NOMO-1 (cell line): ENCODE results near the gene PPP2R2C.

Experiments used
- DNase-seq, 2 experiments: peaks; one replicate each; lab custom pipeline; 2025; ENCODE audit not compliant: unreplicated experiment in 2 of 2; lab: John Stamatoyannopoulos, UW

Gene PPP2R2C

DNA sequence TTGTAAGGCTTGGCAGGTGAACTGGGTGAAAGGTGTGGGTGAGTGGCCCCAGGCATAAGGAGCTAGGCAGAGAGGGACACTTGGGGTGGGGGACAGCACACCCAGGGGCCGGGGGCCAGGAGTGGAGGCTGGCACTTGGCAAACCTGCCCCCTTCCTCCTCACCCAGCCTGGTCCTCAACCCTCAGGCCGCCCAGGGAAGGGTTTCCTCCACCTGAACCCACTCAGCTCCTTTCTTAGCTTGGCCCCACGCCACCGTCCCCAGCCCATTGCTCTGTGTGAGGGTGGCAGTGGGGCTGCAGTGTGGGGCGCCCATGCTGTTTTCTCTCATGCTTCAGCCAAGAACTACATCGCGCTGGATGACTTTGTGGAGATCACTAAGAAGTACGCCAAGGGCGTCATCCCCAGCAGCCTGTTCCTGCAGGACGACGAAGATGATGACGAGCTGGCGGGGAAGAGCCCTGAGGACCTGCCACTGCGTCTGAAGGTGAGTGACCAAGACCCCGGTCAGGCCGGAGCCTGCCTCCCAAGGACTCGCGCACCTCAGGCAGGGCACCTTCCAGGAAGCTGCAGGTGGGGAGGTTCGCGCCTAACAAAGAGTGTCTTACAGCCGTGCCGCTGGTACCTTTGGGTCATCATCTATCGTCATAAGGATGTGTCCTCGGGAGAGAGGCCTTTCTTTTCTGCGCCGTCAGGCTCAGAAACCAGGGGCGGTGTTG, 177.6 kb downstream of the PPP2R2C start:
- DNase-seq: no peak

DNA sequence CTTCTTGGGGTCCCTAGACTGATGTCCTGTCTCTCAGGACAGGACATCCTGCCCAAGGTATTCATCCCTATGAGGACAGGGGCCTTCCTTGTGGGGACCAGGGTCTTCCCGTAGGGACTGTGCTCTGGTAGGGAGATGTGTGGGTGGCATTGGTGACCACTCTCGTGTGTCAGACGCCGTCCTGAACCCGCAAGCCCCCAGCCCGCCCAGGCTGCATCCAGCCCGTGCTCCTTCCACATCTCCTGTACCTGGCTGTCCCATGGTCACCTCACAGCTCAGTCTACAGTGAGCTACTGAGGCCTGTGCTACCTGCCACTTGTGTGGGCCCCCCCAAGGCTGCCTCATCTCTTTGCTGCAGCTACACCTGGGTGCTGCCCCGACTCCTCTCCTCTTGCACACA, 178.8 kb downstream of the PPP2R2C start:
- DNase-seq: no peak

DNA sequence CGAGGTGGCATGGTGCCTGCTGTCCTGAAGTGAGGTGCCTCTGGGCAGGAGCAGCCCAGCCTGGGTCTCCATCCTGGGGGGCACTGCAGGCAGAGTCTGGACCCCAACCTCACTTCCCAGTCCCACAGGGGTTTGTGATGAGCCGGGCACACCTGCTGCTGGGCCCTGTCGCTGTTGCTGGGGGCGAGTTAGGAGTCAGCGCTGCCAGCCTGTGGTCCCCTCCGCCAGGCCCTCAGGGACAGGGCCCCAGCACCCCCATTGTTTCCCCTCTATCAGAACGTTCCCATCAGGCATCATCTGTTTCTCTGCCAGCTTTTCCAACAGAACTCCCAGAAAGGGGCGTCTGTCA, 179.3 kb downstream of the PPP2R2C start:
- DNase-seq: no peak

DNA sequence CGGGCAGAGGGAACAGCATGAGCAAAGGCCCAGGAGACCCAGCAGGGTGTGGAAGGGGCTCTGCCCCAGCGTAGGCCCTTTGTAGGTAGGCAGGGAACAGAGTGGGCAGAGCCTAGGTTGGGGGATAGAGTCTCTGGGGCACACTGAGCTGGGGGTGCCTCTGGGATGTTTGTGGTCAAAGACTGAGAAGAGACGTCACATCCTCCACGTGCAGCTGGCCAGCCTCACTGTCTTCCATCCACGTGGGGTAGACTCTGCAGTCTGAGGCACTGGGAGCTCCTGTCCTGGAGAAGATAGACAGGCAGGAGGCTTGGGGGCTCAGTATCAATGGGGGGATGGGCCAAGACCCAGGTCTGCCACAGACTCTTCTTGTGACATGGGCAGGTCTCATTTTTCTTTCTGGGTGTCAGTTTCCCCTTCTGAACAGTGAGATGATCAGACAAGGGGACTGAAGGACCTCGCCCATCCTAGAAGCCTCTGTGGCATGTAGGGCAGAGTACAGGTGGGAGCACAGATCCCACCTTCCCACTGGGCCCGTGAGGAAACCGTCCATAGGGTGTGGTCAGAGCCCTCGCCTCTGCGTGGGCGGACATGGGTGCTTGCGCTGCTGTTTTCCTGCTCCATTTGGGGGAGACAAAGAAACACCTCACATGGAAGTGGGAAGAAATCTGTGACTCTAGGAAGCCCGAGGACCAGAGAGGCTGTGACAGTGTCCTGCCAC, 179.9 kb downstream of the PPP2R2C start:
- no peak for DNase-seq

DNA sequence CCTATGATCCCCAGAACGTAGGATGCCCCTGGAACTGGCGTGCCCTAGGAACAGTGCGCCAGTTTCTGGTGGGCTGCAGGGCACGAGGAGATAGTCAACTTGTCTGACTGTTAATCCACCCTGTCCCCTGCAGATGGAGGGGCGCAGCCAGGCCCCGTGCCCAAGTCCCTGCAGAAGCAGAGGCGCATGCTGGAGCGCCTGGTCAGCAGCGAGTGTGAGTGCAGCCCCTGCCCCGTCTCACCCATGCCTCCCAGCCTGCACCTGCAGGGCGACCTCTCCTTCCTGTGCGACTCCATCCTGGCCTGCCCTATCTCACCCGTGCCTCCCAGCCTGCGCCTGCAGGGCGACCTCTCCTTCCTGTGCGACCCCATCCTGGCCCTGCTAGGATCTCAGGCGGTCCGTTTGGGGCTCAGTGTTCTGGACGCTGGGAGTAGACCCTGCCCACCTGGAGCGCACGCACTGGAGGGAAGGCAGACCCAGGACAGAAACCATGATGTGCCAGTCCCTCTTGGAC, 180.6 kb downstream of the PPP2R2C start:
- no peak for DNase-seq

DNA sequence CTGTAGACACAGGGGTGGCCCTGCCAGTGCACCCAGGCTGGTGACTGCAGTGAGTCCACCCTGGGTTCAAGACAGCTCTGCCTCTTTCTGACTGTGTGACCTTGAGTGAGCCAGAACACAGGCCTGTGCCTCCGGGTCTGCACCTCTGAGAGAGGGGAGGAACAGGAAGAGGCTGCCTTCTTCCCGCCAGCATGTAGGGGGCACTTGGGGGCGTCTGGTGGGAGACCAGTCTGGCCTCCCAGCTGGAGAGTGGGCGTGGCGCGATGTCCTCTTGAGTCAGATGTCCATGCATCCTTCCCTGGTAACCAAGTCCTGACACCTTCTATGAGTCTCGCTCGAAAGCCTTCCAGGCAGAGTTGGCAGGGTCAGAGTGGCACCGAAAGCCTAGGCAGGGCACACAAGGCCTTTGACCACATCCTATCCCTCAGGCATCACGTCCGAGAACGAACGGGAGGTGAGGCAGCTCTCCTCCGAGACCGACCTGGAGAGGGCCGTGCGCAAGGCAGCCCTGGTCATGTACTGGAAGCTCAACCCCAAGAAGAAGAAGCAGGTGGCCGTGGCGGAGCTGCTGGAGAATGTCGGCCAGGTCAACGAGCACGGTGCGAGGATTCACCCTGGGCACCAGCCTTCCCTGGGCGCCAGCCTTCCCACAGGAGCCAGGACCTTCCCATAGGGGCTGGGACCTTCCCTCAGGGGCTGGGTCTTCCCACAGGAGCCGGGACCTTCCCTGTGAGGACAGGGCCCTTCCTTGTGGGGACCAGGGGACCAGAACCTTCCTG, 181.5 kb downstream of the PPP2R2C start:
- no peak for DNase-seq

DNA sequence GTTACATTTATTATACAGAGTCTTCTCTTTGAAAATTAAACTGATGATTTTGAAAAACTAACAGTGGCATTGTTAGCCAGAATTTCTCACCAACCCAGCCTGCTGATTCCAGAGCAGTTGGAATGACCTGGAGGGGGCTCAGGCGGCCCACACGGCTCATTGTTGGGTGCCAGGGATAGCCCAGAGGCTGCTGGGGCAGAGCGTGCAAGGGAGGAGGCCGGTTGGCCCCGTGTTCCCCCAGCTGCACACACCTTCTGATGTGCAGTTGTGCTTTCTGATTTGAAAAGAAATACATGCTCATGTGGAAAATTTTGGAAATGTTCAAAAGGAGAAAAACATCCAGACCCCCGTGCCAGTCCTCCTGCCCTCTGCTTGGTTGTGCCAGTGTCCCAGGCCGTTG, 182.2 kb downstream of the PPP2R2C start:
- no peak for DNase-seq

DNA sequence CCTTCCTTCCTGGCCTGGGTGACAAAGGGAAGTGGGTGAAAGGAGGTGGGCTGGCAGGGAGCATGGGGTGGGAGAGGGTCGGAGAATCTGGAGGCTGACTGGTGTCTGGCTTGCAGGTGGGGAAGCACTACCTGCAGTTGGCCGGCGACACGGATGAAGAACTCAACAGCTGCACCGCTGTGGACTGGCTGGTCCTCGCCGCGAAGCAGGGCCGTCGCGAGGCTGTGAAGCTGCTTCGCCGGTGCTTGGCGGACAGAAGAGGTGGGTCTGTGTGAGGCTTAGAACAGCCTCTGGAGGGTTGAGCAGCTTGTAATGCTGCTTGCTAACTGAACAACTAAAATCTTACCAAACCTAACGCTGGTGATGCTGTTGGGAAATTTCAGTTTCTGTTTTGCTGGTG, 183.5 kb downstream of the PPP2R2C start:
- DNase-seq: no peak

DNA sequence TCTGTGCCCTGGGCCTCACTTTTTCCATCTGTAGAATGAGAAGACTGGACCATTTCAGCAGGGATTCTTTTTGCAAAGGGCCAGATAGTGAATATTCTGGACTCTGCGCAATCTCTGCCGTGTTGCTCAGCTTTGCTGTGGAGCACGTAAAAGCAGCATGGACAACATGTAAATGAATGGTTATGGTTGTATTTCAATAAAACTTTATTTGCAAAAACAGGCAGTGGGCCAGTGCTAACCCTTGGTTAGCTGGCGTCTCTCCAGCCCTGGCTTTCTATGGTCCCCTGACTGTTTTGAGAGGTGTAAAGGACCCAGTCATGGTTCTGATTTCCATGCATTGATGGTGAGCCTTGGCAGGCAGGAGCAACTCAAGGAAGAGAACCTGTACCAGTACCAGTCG, 184.1 kb downstream of the PPP2R2C start:
- no peak for DNase-seq

DNA sequence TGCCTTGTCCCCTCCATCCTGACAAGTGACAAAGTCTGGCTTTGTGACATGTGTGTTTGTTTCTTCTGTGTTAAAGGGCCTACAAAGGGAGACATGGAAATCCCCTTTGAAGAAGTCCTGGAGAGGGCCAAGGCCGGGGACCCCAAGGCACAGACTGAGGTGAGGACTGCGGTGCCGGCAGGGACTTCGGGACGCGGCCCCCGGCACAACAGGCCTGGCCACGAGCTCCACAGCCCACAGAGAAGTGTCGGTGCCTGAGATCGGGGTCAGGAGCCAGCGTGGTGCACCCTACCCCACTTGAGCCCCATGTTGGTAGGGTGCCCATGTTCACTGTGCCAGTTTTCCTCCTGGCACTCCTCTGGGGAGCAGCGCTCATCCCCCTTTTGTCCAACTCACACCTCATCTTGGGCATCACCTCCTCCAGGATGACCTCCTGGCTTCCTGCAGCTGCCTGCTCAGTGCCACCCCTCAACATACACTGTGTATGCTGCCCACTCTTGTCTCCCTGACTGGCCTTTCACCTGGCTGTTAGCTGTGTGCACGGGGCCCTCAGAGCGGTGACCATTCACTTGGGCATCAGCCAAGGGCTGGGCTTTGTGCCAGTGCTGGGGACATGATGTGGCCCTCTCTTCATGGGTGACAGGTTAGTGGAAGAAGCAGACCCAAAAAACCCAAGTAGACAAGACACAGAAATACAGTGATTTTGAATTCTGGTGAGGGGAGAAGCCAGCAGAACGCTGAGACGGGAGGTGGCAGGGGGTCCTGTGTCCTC, 185.2 kb downstream of the PPP2R2C start:
- DNase-seq: no peak

DNA sequence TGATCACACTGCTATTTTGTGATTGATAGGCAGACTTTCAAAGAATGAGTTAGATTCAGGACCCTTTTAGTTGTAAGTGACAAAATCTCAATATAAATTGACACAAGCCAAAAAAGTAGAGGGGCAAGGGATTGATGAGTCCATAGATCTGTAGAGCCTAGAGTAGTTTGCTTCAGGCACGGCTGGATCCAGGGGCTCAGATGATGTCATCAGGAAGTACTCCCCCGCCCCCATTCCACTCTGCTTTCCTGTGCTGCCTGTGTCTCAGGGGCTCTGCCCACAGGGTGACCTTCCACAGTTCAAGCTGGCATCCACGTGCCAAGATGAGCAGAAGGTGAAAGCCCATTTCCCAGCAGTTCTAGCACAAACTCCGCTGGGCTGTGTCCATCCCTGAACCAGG, 189.1 kb downstream of the PPP2R2C start:
- DNase-seq: no peak

DNA sequence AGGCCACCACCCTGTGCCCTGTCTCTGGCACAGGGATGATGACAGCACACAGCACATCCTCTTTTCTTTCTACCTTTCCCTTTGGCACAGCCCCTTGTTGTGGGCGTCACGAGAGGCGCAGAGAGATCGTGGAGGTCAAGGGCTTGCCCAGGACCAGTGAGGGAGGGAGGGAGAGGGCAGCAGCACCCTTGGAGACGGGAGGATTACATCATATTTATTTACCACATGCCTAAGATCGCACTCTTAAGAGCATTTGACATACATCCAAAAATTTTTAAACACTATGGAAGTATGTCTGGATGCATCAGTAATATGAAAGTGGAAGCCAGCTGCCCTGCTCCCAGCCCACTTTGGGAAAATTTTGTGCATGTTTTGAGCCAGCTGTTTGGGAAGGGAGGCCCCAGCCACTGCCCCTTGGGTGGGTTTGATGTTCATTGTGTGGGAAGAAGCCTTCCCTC, 190.1 kb downstream of the PPP2R2C start:
- no peak for DNase-seq

DNA sequence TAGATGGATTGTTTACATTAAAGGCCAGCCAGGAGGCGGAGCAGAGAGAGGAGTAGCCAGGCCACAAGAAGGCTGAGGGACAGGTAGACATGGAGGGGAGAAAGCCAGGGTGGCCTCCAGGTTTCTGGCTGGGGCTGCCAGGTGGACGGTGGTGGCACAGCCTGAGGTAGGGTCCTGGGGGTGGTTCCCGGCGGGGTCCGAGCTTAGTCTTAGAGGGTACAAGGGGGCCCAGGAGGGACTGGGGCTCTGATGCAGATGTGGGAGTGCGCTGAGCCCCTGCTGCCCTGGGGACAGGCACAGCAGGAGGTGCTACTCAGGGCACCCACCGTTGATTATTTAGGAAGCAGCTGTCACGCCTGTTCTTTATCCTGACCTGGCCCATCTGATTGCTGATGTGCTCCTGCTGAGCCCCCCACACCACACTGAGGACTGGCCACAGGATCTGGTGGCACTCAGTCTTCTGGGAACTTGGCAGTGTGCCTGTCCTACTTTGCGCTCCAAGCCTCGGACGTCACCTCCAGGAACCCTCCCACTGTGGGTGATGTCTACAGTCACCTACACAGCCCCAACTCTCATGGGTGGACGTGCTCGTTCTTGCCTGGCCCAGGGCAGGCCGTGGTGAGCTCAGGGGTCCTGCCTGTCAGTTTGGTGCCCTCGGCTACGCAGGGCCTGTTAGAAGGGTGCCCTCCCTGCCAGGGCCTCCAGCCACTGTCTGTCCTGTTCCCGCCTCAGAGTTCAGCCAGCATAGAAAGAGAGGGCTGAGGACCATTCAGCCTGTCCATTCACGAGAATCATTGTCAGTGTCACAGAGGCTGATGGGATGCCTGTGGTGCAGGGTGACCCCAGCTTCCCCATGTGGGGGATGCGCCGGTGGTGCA, 190.7 kb downstream of the PPP2R2C start:
- DNase-seq: no peak

DNA sequence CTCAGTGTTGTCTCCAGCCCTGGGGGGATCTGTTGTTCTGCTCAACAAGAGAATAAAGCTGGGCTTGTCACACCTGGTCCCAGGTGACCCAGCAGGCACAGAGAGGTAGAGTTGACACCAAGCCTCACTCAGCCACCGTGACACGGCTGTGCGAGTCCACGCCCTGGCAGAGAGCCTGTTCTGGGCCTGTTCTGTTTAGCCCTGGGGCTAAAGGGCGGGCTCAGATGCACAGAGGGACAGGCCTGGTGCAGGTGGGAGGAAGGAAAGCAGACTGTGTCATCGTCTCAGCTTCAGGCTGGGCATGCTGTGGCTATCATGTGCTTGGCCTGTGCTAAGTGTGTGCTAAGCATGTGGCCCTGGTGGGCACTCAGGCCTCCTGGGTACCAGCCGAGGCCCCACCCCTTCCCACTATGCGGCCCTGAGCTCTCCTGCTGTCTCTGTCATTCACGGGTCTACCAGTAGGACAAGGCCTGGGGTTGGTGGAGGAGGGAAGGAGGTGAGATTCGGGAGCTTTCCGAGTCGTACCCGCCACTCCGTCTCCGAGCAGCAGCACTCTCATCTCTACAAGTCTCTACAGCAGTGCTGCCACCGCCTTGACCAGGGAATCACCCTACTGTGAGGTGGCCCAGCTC, 191.9 kb downstream of the PPP2R2C start:
- DNase-seq: no peak

DNA sequence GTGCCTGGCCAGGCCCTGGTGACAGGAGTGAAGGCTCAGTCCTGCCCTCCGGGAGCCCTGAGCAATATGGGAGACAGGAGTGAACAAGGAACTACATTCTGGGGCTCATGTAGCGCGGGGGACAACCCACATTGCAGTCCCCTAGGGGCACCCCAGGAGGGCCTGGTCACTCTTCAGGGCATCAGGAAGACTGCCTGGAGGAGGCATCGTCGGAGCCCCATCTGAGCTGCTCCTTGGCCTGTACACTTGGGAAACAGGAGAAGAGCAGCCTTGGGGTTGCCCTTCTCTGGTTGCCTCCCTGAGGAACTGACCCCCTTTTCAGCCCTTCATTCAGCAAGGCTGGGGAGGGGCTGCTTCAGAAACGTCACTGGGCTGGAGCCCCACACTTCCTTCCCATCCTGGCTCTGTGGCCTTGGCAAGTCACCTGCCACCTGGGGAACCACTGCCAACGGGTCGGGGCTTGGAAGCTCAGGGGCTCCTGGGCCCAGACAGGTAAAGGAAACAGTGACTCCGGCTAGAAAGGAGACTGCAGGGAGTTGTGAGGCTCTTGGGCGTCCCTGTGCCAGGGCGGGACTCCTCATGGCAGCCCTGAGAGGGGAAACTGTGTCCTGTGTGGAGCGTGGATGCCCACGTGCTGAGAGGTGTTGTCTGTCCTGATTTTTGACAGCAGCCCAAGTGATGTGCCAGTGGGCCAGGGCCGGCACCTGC, 192.7 kb downstream of the PPP2R2C start:
- no peak for DNase-seq

DNA sequence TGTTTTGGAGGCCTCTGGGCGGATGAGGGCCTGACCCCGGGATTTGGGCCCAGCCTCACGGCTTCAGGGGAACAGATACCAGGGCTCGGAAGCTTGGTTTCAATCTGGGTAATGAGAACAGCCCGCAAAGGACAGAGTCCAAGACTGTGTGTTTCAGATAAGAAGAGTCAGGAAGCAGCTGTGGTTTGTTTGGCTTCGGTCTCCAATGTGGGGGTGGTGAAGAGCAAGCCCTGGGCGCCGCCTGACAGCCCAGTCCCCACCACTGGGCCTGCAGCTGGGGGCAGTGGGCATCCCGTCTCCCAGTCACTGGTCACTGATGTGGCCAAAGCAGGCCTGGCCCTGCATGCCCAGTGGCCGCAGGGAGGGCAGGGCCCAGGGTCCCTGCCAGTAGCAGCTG, 193.6 kb downstream of the PPP2R2C start:
- no peak for DNase-seq

DNA sequence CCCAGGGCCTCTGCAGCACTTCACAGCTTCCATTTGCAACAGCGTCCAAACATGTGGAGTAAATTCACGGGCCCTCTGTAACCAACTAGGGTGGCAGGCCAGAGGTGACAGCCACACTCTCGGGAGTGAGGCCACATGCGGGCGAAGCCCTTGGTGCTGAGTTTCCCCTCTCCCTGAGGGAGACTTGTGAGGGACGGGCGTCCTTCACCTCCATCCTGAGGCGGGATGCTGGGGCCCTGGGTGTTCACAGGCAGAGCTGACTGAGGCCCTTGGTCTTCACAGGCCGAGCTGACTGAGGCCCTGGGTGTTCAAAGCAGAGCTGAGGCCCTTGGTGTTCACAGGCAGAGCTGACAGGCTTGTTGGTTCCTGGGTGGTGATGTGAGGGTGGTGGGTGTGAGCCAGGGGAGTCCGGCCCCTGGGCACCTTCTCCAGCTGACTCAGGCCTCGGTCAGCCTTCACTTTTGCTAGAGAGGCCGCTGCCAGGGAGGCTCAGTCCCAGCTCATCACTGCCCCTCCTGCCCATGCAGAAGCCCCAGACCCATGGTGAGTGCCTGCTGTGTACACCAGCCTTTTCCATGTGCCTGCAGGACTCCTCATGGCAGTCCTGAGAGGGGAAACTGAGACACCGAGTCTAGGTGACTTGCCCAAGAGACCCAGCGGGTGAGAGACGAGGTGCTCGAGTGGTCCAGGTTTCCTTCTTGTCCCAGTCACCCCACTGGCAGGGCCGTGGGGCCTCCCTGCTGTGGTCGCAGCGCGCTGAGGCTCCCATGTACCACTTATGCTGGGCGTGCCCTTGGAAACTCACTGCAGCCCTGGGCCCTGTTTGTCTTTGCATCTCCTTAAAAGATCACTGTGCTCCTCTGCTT, 194.2 kb downstream of the PPP2R2C start:
- DNase-seq: no peak
